SK-N-SH treated with all-trans-retinoic acid at 6 μM for 48 hours (cell line): ENCODE data around the gene GABRR3.

Source experiments
- ARNTL ChIP-seq: fragments of 450-650 bp; formaldehyde crosslinking; IDR thresholded peaks from 2 replicates; pipeline ENCODE4 v1.5.0; 2020; ENCODE audit warnings: low read depth, mild to moderate bottlenecking, moderate library complexity, borderline replicate concordance
- BACH2 ChIP-seq: fragments of 250-450 bp; sonication (Bioruptor Pico); IDR thresholded peaks from 2 replicates; pipeline ENCODE4 v1.9.0; 2021; ENCODE audit warnings: mild to moderate bottlenecking, borderline replicate concordance
- ESRRG ChIP-seq: fragments of 250-450 bp; sonication (Bioruptor Pico); IDR thresholded peaks from 2 replicates; pipeline ENCODE4 v1.6.1; 2021; ENCODE audit warnings: mild to moderate bottlenecking
- SNAI2 ChIP-seq: fragments of 250-450 bp; sonication (Bioruptor Pico); IDR thresholded peaks from 2 replicates; pipeline ENCODE4 v1.5.0; 2020; ENCODE audit warnings: mild to moderate bottlenecking, moderate library complexity
- ZFP30 ChIP-seq: fragments of 450-650 bp; formaldehyde crosslinking; IDR thresholded peaks from 2 replicates; pipeline ENCODE4 v1.5.0; 2022; ENCODE audit warnings: mild to moderate bottlenecking, moderate library complexity
- ZNF565 ChIP-seq: fragments of 450-650 bp; formaldehyde crosslinking; conservative IDR thresholded peaks from 2 replicates; pipeline ENCODE4 v1.5.0; 2020; ENCODE audit warnings: low read depth, mild to moderate bottlenecking, moderate library complexity
- ZNF70 ChIP-seq: fragments of 450-650 bp; formaldehyde crosslinking; IDR thresholded peaks from 2 replicates; pipeline ENCODE4 v1.5.0; 2020; ENCODE audit warnings: mild to moderate bottlenecking, moderate library complexity
- TF ChIP-seq, protein P1 (sequence below): fragments of 250-450 bp; sonication (Bioruptor Pico); IDR thresholded peaks from 2 replicates; pipeline ENCODE4 v1.5.0; 2020; ENCODE audit warnings: mild to moderate bottlenecking, moderate library complexity
- TF ChIP-seq, protein P2 (sequence below): fragments of 250-450 bp; sonication (Bioruptor Pico); IDR thresholded peaks from 2 replicates; pipeline ENCODE4 v1.8.0; 2020; ENCODE audit warnings: mild to moderate bottlenecking, moderate library complexity, borderline replicate concordance

GRCh38 chr3:97974996-97975395 lies 60.1 kb downstream of the GABRR3 start:
- no peak for TF ChIP-seq SNAI2 (CRISPR knock-in tag)
- no peak for TF ChIP-seq ZNF70
- no peak for TF ChIP-seq ESRRG (CRISPR knock-in tag)
- no peak for TF ChIP-seq ZNF565 (CRISPR knock-in tag)
- TF ChIP-seq, protein P1, sequence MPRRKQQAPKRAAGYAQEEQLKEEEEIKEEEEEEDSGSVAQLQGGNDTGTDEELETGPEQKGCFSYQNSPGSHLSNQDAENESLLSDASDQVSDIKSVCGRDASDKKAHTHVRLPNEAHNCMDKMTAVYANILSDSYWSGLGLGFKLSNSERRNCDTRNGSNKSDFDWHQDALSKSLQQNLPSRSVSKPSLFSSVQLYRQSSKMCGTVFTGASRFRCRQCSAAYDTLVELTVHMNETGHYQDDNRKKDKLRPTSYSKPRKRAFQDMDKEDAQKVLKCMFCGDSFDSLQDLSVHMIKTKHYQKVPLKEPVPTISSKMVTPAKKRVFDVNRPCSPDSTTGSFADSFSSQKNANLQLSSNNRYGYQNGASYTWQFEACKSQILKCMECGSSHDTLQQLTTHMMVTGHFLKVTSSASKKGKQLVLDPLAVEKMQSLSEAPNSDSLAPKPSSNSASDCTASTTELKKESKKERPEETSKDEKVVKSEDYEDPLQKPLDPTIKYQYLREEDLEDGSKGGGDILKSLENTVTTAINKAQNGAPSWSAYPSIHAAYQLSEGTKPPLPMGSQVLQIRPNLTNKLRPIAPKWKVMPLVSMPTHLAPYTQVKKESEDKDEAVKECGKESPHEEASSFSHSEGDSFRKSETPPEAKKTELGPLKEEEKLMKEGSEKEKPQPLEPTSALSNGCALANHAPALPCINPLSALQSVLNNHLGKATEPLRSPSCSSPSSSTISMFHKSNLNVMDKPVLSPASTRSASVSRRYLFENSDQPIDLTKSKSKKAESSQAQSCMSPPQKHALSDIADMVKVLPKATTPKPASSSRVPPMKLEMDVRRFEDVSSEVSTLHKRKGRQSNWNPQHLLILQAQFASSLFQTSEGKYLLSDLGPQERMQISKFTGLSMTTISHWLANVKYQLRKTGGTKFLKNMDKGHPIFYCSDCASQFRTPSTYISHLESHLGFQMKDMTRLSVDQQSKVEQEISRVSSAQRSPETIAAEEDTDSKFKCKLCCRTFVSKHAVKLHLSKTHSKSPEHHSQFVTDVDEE (CRISPR knock-in tag), result no peak
- TF ChIP-seq, protein P2, sequence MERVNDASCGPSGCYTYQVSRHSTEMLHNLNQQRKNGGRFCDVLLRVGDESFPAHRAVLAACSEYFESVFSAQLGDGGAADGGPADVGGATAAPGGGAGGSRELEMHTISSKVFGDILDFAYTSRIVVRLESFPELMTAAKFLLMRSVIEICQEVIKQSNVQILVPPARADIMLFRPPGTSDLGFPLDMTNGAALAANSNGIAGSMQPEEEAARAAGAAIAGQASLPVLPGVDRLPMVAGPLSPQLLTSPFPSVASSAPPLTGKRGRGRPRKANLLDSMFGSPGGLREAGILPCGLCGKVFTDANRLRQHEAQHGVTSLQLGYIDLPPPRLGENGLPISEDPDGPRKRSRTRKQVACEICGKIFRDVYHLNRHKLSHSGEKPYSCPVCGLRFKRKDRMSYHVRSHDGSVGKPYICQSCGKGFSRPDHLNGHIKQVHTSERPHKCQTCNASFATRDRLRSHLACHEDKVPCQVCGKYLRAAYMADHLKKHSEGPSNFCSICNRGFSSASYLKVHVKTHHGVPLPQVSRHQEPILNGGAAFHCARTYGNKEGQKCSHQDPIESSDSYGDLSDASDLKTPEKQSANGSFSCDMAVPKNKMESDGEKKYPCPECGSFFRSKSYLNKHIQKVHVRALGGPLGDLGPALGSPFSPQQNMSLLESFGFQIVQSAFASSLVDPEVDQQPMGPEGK (CRISPR knock-in tag), result no peak
- no peak for TF ChIP-seq ARNTL
- TF ChIP-seq ZFP30, result no peak
- TF ChIP-seq BACH2 (CRISPR knock-in tag), result no peak
